OCI-LY3 (cell line): ENCODE results near the gene TACC3.

ENCODE experiments used
- CTCF ChIP-seq: fragments of 200-600, 300-600 bp; sonication (generic); IDR thresholded peaks from 2 replicates; pipeline ENCODE4 v1.5.1; 2014; ENCODE audit warnings: antibody characterized with exemption, low read length, low read depth
- EZH2phosphoT487 ChIP-seq: fragments of 200-600 bp; shearing (Covaris generic); IDR thresholded peaks from 2 replicates; pipeline ENCODE4 v1.6.1; 2018; ENCODE audit warnings: antibody characterized with exemption, mixed run types, low read depth

GRCh38 chr4:1767061-1767769 is 45.9 kb downstream of the TACC3 start:
- TF ChIP-seq CTCF (no peak), EZH2phosphoT487 (no peak)
